Measurements from ENCODE around the gene DELE1.

DELE1 gene

DNA sequence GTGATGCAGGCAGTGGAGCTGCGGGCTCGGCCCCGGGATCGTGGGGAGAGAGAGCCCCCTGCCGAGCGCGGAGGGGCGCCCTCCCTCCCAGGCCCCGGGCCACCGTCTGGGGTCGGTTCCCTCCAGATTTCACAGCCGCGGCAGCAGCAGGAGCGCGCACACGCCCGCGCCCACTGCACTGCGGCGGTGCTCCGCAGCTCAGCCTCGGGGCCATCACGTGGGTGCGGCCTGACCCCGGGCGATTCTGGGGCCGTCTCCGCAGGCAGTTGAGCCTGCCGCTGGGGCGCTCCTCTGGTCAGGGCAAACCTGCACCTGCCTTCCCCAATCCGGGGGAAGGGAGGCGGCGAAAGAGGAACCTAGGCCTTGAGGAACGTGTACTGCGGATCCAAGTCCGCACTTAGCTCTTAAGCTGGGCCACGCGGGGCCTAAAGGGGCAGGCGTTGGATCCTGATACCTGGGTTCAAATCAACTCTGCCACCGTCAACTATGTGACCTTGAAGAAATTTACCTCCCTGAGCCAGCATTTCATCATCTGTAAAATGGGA is 9.4 kb upstream of the DELE1 start:
- DNase-seq (no peak), ATAC-seq (ENCODE audit: insufficient read depth, low read depth) (peak; percentile 17; the same call in 1 of the 3 replicates)
- H3K9ac ChIP-seq (ENCODE audit: low read depth, low read length), result no peak overlapping the region
- no peaks in the 10 kb centered on the region for H3K36me3 ChIP-seq (ENCODE audit: insufficient read depth, low read length)
- no peak overlapping the region for H2AFZ ChIP-seq (ENCODE audit: low read depth, low read length)
- peaks cover 6% of the 10 kb centered on the region for H3K27me3 ChIP-seq (ENCODE audit: insufficient read depth, low read length, poor library complexity)
- TF ChIP-seq, protein P1, sequence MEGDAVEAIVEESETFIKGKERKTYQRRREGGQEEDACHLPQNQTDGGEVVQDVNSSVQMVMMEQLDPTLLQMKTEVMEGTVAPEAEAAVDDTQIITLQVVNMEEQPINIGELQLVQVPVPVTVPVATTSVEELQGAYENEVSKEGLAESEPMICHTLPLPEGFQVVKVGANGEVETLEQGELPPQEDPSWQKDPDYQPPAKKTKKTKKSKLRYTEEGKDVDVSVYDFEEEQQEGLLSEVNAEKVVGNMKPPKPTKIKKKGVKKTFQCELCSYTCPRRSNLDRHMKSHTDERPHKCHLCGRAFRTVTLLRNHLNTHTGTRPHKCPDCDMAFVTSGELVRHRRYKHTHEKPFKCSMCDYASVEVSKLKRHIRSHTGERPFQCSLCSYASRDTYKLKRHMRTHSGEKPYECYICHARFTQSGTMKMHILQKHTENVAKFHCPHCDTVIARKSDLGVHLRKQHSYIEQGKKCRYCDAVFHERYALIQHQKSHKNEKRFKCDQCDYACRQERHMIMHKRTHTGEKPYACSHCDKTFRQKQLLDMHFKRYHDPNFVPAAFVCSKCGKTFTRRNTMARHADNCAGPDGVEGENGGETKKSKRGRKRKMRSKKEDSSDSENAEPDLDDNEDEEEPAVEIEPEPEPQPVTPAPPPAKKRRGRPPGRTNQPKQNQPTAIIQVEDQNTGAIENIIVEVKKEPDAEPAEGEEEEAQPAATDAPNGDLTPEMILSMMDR (IDR thresholded peaks at IDR 0.05; ENCODE audit: borderline replicate concordance, extremely low read depth, low read length, poor library complexity, severe bottlenecking), result no peak
- no peak for TF ChIP-seq EZH2 (IDR thresholded peaks at IDR 0.05; ENCODE audit: borderline replicate concordance, low read depth, low read length, severe bottlenecking)
- H3K79me2 ChIP-seq (ENCODE audit: insufficient read depth, low read length), result no peaks in the 10 kb centered on the region
- H3K4me2 ChIP-seq (ENCODE audit: insufficient read depth, low read length), result no peak overlapping the region
- H3K4me1 ChIP-seq (ENCODE audit: insufficient read depth, low read length), result no peaks in the 10 kb centered on the region
- no peak overlapping the region for H3K27ac ChIP-seq (ENCODE audit: low read length)
- no peaks in the 10 kb centered on the region for H4K20me1 ChIP-seq (ENCODE audit: insufficient read depth, low read length)
- H3K9me3 ChIP-seq (ENCODE audit: insufficient read depth, low read length, severe bottlenecking), result no peaks in the 10 kb centered on the region
- H3K4me3 ChIP-seq (ENCODE audit: low read depth in 1 of 2, low read length in 2 of 2), result no peak overlapping the region

DNA sequence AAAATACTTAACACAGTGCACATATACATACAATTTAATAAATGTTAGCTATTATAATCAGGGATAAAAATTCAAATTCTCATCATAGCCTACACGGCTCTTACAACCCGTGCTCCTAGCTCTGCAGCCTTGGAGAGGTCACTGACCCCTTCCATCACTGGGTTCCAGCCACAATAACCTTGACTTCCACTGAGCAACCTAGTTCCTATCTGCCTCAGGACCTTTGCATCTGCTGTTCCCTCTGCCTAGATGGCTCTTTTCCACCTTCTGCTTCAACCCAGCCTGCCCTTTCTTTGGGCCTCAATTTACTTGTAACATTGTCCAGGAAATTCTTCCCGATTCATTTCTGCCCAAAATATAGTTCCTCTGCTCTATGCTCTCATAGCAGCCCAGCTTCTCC is 8.9 kb upstream of the DELE1 start:
- no peak overlapping the region for H3K4me3 ChIP-seq (ENCODE audit: low read depth in 1 of 2, low read length in 2 of 2)
- H3K9me3 ChIP-seq (ENCODE audit: insufficient read depth, low read length, severe bottlenecking), result no peaks in the 10 kb centered on the region
- no peak overlapping the region for H3K4me2 ChIP-seq (ENCODE audit: insufficient read depth, low read length)
- H3K36me3 ChIP-seq (ENCODE audit: insufficient read depth, low read length), result no peaks in the 10 kb centered on the region
- H4K20me1 ChIP-seq (ENCODE audit: insufficient read depth, low read length), result no peaks in the 10 kb centered on the region
- no peak overlapping the region for H2AFZ ChIP-seq (ENCODE audit: low read depth, low read length)
- H3K27ac ChIP-seq (ENCODE audit: low read length), result no peak overlapping the region
- TF ChIP-seq, protein P1 (IDR thresholded peaks at IDR 0.05; ENCODE audit: borderline replicate concordance, extremely low read depth, low read length, poor library complexity, severe bottlenecking), result no peak
- no peak for TF ChIP-seq EZH2 (IDR thresholded peaks at IDR 0.05; ENCODE audit: borderline replicate concordance, low read depth, low read length, severe bottlenecking)
- peaks cover 6% of the 10 kb centered on the region for H3K27me3 ChIP-seq (ENCODE audit: insufficient read depth, low read length, poor library complexity)
- ATAC-seq (ENCODE audit: insufficient read depth, low read depth), result no peak
- no peak overlapping the region for H3K9ac ChIP-seq (ENCODE audit: low read depth, low read length)
- no peaks in the 10 kb centered on the region for H3K4me1 ChIP-seq (ENCODE audit: insufficient read depth, low read length)
- DNase-seq, result no peak
- H3K79me2 ChIP-seq (ENCODE audit: insufficient read depth, low read length), result no peaks in the 10 kb centered on the region

DNA sequence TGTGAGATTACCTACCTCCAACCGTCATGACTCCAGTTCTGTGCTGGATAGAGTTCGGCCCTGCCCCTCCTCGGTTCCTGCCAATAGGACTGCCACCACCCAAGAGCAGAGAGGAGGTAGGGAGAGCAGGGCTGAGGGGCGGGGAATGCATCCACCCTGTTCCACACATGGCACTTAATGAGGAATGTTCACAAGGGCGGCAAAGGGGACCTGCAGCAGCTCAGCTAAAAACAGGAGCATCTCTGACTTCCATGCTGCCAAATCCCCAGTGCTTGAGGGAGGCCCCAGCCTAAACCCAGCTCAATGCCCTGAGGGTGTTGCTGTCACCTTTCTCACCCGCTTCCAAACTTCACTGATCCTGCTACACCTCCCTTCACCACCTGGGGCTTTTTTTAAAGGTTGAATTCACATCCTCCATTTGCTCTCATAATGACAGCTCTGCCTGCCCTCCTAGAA is 7.8 kb upstream of the DELE1 start:
- no peaks in the 10 kb centered on the region for H3K36me3 ChIP-seq (ENCODE audit: insufficient read depth, low read length)
- no peak overlapping the region for H2AFZ ChIP-seq (ENCODE audit: low read depth, low read length)
- peaks cover 6% of the 10 kb centered on the region for H3K27me3 ChIP-seq (ENCODE audit: insufficient read depth, low read length, poor library complexity)
- no peak overlapping the region for H3K4me3 ChIP-seq (ENCODE audit: low read depth in 1 of 2, low read length in 2 of 2)
- no peak overlapping the region for H3K4me2 ChIP-seq (ENCODE audit: insufficient read depth, low read length)
- H3K4me1 ChIP-seq (ENCODE audit: insufficient read depth, low read length), result no peaks in the 10 kb centered on the region
- H4K20me1 ChIP-seq (ENCODE audit: insufficient read depth, low read length), result no peaks in the 10 kb centered on the region
- ATAC-seq (ENCODE audit: insufficient read depth, low read depth), result no peak
- TF ChIP-seq EZH2 (IDR thresholded peaks at IDR 0.05; ENCODE audit: borderline replicate concordance, low read depth, low read length, severe bottlenecking), result no peak
- TF ChIP-seq, protein P1 (IDR thresholded peaks at IDR 0.05; ENCODE audit: borderline replicate concordance, extremely low read depth, low read length, poor library complexity, severe bottlenecking), result no peak
- H3K79me2 ChIP-seq (ENCODE audit: insufficient read depth, low read length), result no peaks in the 10 kb centered on the region
- no peak overlapping the region for H3K27ac ChIP-seq (ENCODE audit: low read length)
- no peak overlapping the region for H3K9ac ChIP-seq (ENCODE audit: low read depth, low read length)
- no peak for DNase-seq
- H3K9me3 ChIP-seq (ENCODE audit: insufficient read depth, low read length, severe bottlenecking), result no peaks in the 10 kb centered on the region
